Left renal cortex interstitium (tissue), 4 donors: ENCODE measurements around the gene NDUFAF5. TPM values are rescaled to one million over a fixed set of nuclear protein-coding genes. Genes with fewer than 3 reads are reported as not detected.

Experiments
- DNase-seq, 4 donors: peaks; one replicate each; pipeline ENCODE4 v3.0.0-alpha.2; 2013; ENCODE audit warnings: low read depth in 4 of 4, low spot score in 2 of 4, missing footprints in 1 of 4
- polyA plus RNA-seq, 4 donors: library from polyadenylated mRNA; unstranded; fragments of 120-200 nt; gene quantifications; one replicate each; pipeline ENCODE4 v1.2.1, GENCODE V29; 2013; ENCODE audit not compliant: insufficient read length in 4 of 4

NDUFAF5 gene
- polyA plus RNA-seq, 4 donors, result 26.9 to 37.9 (median 32.4) TPM

DNA sequence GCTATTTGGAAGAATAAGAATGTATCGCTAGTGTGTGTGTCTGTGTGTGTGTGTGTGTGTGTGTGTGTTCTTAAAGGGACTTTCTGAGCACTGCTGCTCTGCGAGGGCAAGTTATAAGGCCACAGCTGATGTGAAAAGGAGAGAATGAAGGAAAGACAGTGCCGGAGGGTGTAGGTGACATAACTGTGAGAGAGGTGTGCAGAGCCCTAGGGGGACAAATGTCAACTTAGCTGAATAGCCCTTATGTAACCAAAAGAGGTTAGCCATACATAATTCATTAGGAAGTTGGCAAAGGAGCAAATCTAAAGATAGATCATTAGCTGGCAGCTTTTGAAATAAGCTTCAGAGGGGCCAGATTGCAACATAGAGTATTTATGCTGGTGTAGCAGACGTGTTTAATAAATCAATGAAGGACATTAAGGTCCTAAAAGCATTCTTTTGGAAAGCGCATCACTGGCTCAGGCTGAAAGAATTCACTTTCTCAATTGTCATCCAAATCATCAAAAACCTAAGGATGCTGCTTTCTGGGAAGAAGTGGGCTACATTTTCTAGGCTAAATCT lies 81.0 kb downstream of the NDUFAF5 start:
- no peak for DNase-seq

DNA sequence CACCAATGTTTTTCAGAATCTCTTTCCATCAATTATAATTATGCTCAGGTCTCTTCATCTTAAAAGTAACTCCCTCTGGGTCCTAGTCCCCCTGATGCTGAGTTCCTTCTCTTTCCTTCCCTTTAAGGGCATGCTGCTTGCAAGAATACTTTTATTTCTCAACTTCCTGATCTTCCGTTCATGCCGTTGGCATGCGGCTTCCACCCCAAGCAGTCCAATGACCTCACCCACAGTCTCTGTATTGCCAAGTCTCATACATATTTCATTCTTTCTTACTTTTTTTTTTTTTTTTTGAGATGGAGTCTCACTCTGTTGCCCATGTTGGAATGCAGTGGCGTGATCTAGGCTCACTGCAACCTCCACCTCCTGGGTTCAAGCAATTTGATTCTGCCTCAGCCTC lies 83.5 kb downstream of the NDUFAF5 start:
- no peak for DNase-seq

GRCh38 chr20:13870170-13870748 lies 85.4 kb downstream of the NDUFAF5 start:
- no peak for DNase-seq

Other genes starting within 250 kb of the NDUFAF5 start
- gene TASP1, start 146.1 kb upstream of the NDUFAF5 start, polyA plus RNA-seq, result 10 to 100 TPM; 13.4 to 15.3 (median 14.3) TPM
- 10 to 100 TPM; 23.7 to 31.1 (median 26.7) TPM for gene ESF1, start 109 bp upstream of the NDUFAF5 start, polyA plus RNA-seq
- gene SEL1L2, start 205.6 kb downstream of the NDUFAF5 start, polyA plus RNA-seq, result under 1 TPM in 2 of 4 donors, not detected in 2; 0.08 to 0.25 TPM
- 10 to 100 TPM; 13.0 to 15.9 (median 14.0) TPM for gene MACROD2, start 210.5 kb downstream of the NDUFAF5 start, polyA plus RNA-seq